Head of caudate nucleus (tissue), 42 donors: ENCODE data around the gene TRERF1.
A peak's percentile ranks its signal among the peaks of the same experiment; 100 is the strongest.

Experiments
- DNase-seq, 42 donors: peaks; one replicate each; pipeline versions ENCODE4 v3.0.0 to v3.0.0-alpha.2; 2020 to 2021; ENCODE audit warnings: mixed read lengths in 7 of 42
- intact Hi-C: fragments of 100-400 bp; cut with DNase I; formaldehyde crosslinking; loops from one replicate; pipeline ENCODE4 v1.15.0; 2022

The TRERF1 gene

DNA sequence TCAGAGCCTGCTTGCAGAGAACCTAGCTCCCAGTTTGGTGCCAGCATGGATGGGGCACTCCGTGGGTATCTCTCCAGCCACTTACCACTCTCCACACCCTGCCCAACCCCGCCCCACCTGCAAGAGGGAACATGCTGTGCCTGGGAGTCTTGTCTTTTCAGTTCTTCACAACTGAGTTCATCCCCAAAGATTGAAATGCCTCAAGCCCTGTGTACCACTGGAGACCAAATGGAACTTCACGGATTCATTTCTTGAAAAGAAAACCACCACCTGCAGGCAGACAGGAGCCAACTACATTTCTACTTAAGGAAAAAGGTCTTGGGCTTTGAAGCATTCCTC lies 50.1 kb downstream of the TRERF1 start:
- intact Hi-C loops, result no loop called here
- no peak for DNase-seq

GRCh38 chr6:42400886-42401612 lies 50.7 kb downstream of the TRERF1 start:
- intact Hi-C loops, result no loop called here
- DNase-seq, result no peak

DNA sequence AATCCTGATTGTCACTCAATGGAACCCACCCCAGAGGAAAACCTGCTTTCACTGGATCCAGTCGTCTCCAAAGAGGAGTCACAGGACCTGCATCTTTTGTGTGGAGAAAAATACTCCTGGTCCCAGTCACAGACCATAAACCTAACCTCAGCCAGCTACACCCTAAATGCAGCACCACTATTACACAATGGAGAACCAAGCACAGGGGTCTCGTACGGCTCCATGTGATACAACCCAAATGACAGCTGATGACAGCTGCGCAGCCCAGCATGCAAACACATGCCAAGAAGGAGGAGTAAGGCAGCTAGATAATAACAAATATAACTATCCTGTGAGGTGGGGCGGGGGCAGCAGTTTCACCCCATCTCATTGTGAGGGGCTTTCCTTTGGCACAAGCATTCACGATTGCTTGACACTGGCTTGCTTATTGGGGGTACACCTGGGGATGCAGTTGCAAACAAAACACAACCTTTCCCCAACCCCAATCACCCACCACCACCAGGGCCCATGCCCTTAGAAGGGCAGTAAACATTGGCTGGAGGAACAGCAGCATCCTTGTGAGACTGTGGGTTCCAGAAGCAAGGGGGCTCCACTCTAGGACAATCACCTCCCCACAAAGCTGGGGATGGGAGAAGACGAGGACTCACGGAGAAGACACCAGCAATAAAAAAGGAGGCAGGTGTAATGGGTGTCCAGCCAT lies 51.5 kb downstream of the TRERF1 start:
- DNase-seq, result no peak
- intact Hi-C loops, result no loop called here

- intact Hi-C loops, result no loop called here
- DNase-seq, result no peak
Observed at GRCh38 chr6:42396720-42397119, 55.0 kb downstream of the TRERF1 start.

- intact Hi-C loops, result no loop called here
- peak in 41 of 42 donors; percentile 23 to 88 (median 54) for DNase-seq
Observed at GRCh38 chr6:42394881-42395620, 56.7 kb downstream of the TRERF1 start.

GRCh38 chr6:42394151-42394550 lies 57.6 kb downstream of the TRERF1 start:
- intact Hi-C loops, result no loop called here
- peak in 1 of 42 donors; percentile 40 for DNase-seq

GRCh38 chr6:42393339-42393738 lies 58.4 kb downstream of the TRERF1 start:
- intact Hi-C loops, result no loop called here
- peak in 1 of 42 donors; percentile 21 for DNase-seq

GRCh38 chr6:42392833-42393232 lies 58.9 kb downstream of the TRERF1 start:
- intact Hi-C loops, result no loop called here
- no peak for DNase-seq

DNA sequence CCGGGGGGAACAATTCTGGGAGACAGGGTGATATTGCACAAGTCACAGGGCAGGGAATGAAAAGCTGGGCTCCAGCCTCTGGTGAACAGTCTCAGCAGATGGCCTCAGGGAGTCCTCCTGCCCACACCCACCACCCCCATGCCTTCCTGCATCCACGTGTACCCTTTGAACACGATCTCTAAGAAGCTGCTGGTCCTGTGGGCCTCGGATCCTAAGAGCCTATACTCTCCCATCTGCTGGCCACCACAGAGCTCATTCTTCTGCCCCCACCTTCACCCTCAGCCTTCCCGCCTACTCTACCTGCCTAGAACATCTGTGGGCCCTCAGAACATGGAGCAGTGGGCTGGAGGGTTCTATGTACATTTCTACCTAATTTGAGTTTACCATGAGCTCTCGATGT lies 60.3 kb downstream of the TRERF1 start:
- intact Hi-C loops, result no loop called here
- peak in 1 of 42 donors; percentile 3 for DNase-seq

DNA sequence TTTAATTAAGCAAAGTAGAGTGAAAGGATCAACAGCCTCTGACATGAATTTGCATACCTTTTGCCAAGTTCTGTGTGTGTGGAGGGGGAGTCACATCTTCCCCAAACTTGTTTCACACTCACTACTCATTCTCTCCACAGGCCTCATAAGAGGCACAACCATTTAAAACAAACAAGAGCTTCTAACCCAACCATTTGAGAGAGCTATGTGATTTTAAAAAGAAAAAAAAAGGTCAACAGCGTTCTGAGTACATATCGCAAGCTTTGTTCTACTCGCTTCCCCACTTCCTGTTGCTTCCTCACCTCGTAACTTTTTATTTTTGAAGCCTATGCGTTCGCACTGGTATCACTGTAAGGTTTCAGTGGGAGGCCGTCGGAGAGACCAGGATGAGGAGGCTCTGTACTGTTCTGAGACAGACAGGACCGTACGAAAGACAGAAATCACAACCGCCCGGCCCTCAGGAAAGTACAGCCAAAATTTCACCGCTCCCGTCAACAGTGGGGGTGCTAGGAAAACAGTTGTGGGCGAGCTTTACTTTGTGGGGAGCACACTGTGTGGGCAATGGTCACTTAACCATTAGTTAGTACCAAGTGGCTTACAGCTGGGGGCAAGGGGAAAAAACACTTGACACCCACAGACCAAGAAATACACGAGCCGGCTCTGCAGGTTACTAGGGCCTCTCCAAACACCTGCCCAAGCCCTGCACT lies 61.3 kb downstream of the TRERF1 start:
- DNase-seq, result peak in 1 of 42 donors; percentile 6
- intact Hi-C loops, result no loop called here

GRCh38 chr6:42389736-42390135 lies 62.0 kb downstream of the TRERF1 start:
- intact Hi-C loops, result no loop called here

DNA sequence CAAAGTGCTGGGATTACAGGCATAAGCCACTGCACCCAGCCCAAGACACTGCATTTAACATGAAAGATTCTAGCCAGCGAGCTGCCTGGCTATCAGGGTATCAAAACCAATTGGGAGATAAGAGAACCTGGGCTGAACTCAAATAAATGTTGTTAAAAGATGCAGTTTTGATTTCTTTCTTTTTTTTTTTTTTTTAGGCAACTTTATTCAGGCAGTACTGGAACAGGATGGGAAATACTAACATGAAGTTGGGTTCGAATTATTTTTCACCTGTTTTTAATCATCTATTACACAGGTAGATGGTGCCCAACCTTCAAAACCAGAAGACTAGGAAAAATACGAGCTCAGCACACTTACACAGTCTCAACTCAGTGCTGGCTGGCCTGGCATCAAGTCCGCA lies 63.7 kb downstream of the TRERF1 start:
- DNase-seq, result no peak
- intact Hi-C loops, result no loop called here

More at GRCh38 chr6:42389736-42390135, 62.0 kb downstream of the TRERF1 start:
- no peak for DNase-seq

GRCh38 chr6:42387336-42387735 lies 64.4 kb downstream of the TRERF1 start:
- peak in 21 of 42 donors; percentile 10 to 75 (median 51) for DNase-seq
- intact Hi-C loops, result no loop called here

DNA sequence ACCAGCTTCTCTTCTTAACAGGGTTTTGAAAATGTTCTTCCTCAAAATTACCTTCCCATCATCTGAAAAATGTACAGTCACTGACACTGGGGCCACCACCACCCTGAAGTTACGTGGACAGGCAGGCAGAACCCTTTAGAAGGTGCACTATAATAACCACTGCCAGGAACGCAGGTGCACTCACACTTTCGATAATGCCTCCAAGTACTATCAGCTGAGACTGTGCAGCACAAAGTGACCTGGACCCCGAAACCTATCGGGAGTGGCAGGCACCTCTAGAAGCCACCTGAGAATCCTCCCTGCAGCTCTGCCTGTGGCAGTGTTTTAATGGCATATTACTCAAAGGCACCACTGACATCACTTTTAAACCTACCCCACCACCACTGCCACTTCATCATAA lies 66.4 kb downstream of the TRERF1 start:
- DNase-seq, result no peak
- intact Hi-C loops, result no loop called here

DNA sequence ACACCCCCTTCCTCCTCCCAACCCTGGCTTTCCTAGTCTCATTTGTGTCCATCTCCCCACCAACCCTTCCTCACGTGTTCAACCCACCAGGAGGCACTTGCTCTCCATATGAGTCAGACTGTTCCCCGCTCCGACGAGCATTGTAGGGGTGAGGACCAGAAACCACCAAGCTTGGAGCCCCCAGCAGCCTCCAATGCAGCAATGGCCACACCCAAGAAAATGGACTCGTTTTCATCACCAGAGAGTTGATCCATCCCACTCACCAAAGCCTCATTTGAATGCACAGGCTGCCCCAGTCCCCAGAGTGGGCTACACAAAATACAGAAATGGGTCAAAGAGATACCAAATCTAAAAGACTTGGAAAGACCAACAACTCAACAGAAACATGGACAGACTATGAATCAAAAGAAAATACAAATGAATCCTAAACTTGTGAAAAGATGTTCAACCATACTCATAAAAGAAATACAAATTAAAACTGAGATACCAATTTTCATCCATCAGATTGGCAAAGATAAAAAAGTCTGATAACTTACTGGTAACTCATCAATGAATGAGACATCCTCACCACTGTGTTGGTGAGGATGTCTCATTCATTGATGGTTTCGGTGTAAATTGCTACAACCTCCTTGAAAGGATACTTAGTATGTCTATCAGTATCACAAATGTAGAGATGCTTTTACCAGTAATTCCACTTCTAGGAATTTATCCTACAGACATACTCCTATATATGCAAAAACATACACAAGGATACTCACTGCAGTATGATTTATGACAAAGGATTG lies 68.1 kb downstream of the TRERF1 start:
- intact Hi-C loops, result no loop called here
- no peak for DNase-seq

DNA sequence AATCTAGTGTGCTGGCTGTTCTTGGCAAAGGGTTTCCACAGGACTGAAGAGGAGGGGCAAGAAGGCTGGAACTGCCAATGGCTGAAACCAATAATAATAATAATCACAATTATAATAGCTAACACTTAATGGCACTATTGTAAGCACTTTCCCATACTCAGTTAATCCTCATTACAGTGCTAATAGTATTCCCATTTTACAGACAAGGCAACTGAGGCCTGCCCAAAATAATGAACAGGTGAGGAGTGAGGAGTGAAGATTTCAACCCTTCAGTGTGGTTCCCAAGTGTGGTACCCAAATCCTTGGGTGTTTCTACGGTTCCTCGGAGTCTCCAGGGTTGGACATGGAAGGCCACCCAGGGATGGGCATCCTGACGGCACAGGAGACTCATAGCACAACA lies 69.9 kb downstream of the TRERF1 start:
- intact Hi-C loops, result no loop called here
- DNase-seq, result no peak

DNA sequence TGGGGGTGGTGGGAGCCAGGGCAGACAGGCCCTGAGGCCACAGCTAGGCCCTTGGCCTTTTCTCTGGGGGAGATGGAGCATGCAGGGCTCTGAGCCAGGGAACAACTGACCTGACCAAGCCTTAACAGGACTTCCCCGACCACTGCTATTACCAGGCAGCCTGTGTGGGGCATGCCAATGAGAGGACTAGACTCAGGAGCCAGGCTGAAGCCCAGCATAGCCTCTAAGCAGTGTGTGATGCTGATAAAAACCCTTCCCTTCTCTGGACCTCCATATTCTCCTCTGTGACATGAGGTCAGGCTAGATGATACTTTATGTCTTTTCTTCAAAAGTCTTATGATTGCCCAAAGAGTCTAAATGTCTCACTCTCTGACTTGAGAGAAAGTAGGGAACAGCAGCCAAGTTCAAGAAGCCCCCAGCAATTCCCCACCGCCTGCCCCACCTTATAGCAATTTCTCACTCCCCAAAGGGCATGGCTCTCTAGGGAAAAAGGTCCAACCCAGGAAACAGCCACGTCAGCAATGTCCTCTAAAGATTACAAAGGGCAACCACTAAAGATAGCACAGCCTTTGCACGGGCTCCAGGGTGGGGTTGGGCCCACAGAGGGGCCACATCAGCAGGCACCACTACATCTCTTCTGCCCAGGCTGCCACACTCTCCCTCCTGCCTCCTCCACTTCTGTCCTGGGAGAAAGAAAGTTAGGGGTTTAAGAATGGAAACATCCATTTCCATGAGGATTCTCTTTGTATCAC lies 71.3 kb downstream of the TRERF1 start:
- intact Hi-C loops, result no loop called here
- no peak for DNase-seq

DNA sequence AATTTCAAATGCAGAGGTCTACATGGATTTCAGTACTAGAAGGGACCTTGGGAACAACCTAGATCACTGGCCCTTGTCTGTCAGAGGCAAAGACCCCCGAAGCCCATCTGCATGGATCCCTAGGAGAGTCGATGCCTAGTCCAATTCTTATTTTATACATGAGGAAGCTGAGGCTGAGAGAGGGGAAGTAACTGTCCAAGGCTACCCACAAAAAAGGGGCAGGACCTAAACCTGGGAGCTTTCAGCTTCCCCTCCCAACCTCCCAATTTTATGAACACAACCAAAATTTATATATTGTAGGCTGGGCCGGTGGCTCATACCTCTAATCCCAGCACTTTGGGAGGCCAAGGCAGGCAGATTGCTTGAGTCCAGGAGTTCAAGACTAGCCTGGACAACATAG lies 73.2 kb downstream of the TRERF1 start:
- intact Hi-C loops, result no loop called here

More for the DNA sequence above, 73.2 kb downstream of the TRERF1 start:
- no peak for DNase-seq
